GM23338 (cell line): ENCODE results near the gene MARCHF5.
A peak's percentile ranks its signal among the peaks of the same experiment; 100 is the strongest.

Experiments
- CREB1 ChIP-seq: fragments of 250-450 bp; sonication (Bioruptor Pico); IDR thresholded peaks from 2 replicates; pipeline ENCODE4 v1.5.0; 2020; ENCODE audit warnings: low read depth, mild to moderate bottlenecking, moderate library complexity
- EZH2 ChIP-seq: fragments of 200-600 bp; sonication (generic); IDR thresholded peaks from one replicate; pipeline ENCODE4 v1.8.0; 2017; ENCODE audit warnings: antibody characterized with exemption, mild to moderate bottlenecking, low read depth; ENCODE audit not compliant: unreplicated experiment
- EZH2phosphoT487 ChIP-seq: fragments of 200-600 bp; sonication (generic); IDR thresholded peaks from one replicate; pipeline ENCODE4 v1.8.1; 2018; ENCODE audit warnings: antibody characterized with exemption; ENCODE audit not compliant: unreplicated experiment
- JUNB ChIP-seq: IDR thresholded peaks from one replicate; pipeline ENCODE4 v1.6.1; 2016; ENCODE audit warnings: antibody characterized with exemption; ENCODE audit not compliant: unreplicated experiment
- POLR2AphosphoS5 ChIP-seq: IDR thresholded peaks from 2 replicates; pipeline ENCODE4 v1.6.1; 2016; ENCODE audit warnings: antibody characterized with exemption, low read depth
- STAT1 ChIP-seq: IDR thresholded peaks from one replicate; pipeline ENCODE4 v1.6.1; 2016; ENCODE audit warnings: antibody characterized with exemption; ENCODE audit not compliant: unreplicated experiment
- ZNF331 ChIP-seq: fragments of 250-450 bp; sonication (Bioruptor Pico); IDR thresholded peaks from 2 replicates; pipeline ENCODE4 v1.5.0; 2020; ENCODE audit warnings: low read depth, mild to moderate bottlenecking, moderate library complexity
- TF ChIP-seq, protein P1 (sequence below): IDR thresholded peaks from one replicate; pipeline ENCODE4 v1.6.1; 2018; ENCODE audit warnings: antibody characterized with exemption; ENCODE audit not compliant: unreplicated experiment
- TF ChIP-seq, protein P2 (sequence below), 2 experiments: fragments of 200-600 bp in 1 of 2; sonication (generic) in 1 of 2; conservative IDR thresholded peaks; 2 replicates each; pipeline versions ENCODE4 v1.5.1 to v1.6.1; 2016 to 2017; ENCODE audit warnings: antibody characterized with exemption in 2 of 2, low read depth in 2 of 2, mild to moderate bottlenecking in 2 of 2, moderate library complexity in 1 of 2
- TF ChIP-seq, protein P3 (sequence below): IDR thresholded peaks from 2 replicates; pipeline ENCODE4 v1.6.1; 2016; ENCODE audit warnings: antibody characterized with exemption
- TF ChIP-seq, protein P4 (sequence below): fragments of 250-450 bp; sonication (Bioruptor Pico); IDR thresholded peaks from 2 replicates; pipeline ENCODE4 v1.5.0; 2020; ENCODE audit warnings: mild to moderate bottlenecking, moderate library complexity

DNA sequence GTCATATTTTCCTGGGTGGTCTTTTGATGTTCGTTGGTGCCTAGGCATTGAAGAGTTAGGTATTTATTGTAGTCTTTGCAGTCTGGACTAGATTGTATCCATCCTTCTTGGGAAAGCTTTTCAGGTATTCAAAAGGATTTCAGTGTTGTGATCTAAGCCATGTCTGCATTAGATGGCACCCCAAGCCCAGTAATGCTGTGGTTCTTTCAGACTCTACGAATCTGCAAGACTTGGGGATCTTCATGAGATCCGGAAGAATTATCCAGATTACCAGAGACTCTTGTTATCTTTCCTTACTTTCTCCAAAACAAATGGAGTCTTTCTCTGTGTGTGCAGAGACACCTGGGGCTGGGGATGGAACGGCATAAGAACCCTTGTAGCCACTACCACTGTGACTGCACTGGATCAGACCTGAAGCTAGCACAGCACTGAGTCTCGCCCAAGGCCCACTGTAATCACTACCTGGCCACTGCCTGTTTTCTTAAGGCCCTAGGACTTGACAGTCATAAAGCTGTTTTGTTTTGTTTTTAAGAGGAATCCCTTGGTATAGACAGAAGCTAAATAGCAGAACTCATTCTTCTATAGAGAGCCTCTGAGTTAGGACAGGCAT is 75.5 kb downstream of the MARCHF5 start:
- TF ChIP-seq, protein P1, sequence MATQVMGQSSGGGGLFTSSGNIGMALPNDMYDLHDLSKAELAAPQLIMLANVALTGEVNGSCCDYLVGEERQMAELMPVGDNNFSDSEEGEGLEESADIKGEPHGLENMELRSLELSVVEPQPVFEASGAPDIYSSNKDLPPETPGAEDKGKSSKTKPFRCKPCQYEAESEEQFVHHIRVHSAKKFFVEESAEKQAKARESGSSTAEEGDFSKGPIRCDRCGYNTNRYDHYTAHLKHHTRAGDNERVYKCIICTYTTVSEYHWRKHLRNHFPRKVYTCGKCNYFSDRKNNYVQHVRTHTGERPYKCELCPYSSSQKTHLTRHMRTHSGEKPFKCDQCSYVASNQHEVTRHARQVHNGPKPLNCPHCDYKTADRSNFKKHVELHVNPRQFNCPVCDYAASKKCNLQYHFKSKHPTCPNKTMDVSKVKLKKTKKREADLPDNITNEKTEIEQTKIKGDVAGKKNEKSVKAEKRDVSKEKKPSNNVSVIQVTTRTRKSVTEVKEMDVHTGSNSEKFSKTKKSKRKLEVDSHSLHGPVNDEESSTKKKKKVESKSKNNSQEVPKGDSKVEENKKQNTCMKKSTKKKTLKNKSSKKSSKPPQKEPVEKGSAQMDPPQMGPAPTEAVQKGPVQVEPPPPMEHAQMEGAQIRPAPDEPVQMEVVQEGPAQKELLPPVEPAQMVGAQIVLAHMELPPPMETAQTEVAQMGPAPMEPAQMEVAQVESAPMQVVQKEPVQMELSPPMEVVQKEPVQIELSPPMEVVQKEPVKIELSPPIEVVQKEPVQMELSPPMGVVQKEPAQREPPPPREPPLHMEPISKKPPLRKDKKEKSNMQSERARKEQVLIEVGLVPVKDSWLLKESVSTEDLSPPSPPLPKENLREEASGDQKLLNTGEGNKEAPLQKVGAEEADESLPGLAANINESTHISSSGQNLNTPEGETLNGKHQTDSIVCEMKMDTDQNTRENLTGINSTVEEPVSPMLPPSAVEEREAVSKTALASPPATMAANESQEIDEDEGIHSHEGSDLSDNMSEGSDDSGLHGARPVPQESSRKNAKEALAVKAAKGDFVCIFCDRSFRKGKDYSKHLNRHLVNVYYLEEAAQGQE, result no peak
- TF ChIP-seq, protein P2, sequence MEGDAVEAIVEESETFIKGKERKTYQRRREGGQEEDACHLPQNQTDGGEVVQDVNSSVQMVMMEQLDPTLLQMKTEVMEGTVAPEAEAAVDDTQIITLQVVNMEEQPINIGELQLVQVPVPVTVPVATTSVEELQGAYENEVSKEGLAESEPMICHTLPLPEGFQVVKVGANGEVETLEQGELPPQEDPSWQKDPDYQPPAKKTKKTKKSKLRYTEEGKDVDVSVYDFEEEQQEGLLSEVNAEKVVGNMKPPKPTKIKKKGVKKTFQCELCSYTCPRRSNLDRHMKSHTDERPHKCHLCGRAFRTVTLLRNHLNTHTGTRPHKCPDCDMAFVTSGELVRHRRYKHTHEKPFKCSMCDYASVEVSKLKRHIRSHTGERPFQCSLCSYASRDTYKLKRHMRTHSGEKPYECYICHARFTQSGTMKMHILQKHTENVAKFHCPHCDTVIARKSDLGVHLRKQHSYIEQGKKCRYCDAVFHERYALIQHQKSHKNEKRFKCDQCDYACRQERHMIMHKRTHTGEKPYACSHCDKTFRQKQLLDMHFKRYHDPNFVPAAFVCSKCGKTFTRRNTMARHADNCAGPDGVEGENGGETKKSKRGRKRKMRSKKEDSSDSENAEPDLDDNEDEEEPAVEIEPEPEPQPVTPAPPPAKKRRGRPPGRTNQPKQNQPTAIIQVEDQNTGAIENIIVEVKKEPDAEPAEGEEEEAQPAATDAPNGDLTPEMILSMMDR (conservative IDR thresholded peaks at IDR 0.05; ENCODE audit: low read depth in 2 of 2), result peak in 1 of 2 experiments; percentile 38; a peak in 2 of 4 replicates
- no peak for TF ChIP-seq CREB1 (CRISPR knock-in tag)
- TF ChIP-seq EZH2phosphoT487, result no peak
- no peak for TF ChIP-seq ZNF331 (CRISPR knock-in tag)
- no peak for TF ChIP-seq POLR2AphosphoS5
- TF ChIP-seq EZH2, result no peak
- TF ChIP-seq JUNB, result no peak
- TF ChIP-seq, protein P3, sequence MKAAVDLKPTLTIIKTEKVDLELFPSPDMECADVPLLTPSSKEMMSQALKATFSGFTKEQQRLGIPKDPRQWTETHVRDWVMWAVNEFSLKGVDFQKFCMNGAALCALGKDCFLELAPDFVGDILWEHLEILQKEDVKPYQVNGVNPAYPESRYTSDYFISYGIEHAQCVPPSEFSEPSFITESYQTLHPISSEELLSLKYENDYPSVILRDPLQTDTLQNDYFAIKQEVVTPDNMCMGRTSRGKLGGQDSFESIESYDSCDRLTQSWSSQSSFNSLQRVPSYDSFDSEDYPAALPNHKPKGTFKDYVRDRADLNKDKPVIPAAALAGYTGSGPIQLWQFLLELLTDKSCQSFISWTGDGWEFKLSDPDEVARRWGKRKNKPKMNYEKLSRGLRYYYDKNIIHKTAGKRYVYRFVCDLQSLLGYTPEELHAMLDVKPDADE, result no peak
- TF ChIP-seq STAT1, result no peak
- TF ChIP-seq, protein P4, sequence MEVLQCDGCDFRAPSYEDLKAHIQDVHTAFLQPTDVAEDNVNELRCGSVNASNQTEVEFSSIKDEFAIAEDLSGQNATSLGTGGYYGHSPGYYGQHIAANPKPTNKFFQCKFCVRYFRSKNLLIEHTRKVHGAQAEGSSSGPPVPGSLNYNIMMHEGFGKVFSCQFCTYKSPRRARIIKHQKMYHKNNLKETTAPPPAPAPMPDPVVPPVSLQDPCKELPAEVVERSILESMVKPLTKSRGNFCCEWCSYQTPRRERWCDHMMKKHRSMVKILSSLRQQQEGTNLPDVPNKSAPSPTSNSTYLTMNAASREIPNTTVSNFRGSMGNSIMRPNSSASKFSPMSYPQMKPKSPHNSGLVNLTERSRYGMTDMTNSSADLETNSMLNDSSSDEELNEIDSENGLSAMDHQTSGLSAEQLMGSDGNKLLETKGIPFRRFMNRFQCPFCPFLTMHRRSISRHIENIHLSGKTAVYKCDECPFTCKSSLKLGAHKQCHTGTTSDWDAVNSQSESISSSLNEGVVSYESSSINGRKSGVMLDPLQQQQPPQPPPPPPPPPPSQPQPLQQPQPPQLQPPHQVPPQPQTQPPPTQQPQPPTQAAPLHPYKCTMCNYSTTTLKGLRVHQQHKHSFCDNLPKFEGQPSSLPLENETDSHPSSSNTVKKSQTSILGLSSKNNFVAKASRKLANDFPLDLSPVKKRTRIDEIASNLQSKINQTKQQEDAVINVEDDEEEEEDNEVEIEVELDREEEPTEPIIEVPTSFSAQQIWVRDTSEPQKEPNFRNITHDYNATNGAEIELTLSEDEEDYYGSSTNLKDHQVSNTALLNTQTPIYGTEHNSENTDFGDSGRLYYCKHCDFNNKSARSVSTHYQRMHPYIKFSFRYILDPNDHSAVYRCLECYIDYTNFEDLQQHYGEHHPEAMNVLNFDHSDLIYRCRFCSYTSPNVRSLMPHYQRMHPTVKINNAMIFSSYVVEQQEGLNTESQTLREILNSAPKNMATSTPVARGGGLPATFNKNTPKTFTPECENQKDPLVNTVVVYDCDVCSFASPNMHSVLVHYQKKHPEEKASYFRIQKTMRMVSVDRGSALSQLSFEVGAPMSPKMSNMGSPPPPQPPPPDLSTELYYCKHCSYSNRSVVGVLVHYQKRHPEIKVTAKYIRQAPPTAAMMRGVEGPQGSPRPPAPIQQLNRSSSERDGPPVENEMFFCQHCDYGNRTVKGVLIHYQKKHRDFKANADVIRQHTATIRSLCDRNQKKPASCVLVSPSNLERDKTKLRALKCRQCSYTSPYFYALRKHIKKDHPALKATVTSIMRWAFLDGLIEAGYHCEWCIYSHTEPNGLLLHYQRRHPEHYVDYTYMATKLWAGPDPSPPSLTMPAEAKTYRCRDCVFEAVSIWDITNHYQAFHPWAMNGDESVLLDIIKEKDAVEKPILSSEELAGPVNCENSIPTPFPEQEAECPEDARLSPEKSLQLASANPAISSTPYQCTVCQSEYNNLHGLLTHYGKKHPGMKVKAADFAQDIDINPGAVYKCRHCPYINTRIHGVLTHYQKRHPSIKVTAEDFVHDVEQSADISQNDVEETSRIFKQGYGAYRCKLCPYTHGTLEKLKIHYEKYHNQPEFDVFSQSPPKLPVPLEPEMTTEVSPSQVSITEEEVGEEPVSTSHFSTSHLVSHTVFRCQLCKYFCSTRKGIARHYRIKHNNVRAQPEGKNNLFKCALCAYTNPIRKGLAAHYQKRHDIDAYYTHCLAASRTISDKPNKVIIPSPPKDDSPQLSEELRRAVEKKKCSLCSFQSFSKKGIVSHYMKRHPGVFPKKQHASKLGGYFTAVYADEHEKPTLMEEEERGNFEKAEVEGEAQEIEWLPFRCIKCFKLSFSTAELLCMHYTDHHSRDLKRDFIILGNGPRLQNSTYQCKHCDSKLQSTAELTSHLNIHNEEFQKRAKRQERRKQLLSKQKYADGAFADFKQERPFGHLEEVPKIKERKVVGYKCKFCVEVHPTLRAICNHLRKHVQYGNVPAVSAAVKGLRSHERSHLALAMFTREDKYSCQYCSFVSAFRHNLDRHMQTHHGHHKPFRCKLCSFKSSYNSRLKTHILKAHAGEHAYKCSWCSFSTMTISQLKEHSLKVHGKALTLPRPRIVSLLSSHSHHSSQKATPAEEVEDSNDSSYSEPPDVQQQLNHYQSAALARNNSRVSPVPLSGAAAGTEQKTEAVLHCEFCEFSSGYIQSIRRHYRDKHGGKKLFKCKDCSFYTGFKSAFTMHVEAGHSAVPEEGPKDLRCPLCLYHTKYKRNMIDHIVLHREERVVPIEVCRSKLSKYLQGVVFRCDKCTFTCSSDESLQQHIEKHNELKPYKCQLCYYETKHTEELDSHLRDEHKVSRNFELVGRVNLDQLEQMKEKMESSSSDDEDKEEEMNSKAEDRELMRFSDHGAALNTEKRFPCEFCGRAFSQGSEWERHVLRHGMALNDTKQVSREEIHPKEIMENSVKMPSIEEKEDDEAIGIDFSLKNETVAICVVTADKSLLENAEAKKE (CRISPR knock-in tag), result no peak
